Liver (tissue), 3 donors: ENCODE measurements around the gene PAAF1.

Source experiments
- ATF3 ChIP-seq: IDR thresholded peaks from 2 replicates; pipeline ENCODE4 v1.6.1; 2016; ENCODE audit warnings: antibody characterized with exemption
- CTCF ChIP-seq: fragments of 150-350 bp; IDR thresholded peaks from 2 replicates; pipeline ENCODE4 v1.5.1; 2017; ENCODE audit warnings: improper control_type of control experiment, low read depth, low read length; ENCODE audit not compliant: missing input control
- REST ChIP-seq: IDR thresholded peaks from 2 replicates; pipeline ENCODE4 v1.6.1; 2016; ENCODE audit warnings: antibody characterized with exemption, mild to moderate bottlenecking
- donor health status: healthy.
- donor health status: healthy.

- TF ChIP-seq CTCF (no peak), REST (no peak), ATF3 (no peak)
Observed at GRCh38 chr11:73914284-73914683, 37.5 kb downstream of the PAAF1 start.
